Thyroid gland (tissue), 4 donors: ENCODE results near the gene DNTT. TPM values are rescaled to one million over a fixed set of nuclear protein-coding genes. Genes with fewer than 3 reads are reported as not detected.

Experiments
- DNase-seq, 2 donors: peaks; one replicate each; pipeline ENCODE4 v3.0.0-alpha.2; 2019
- H3K27ac ChIP-seq, 3 donors: fragments of 200-600 bp; sonication (generic); 1 replicate in 2 of 3; 2 replicates in 1 of 3; pipeline ENCODE4 v1.5.1; 2016 to 2019; ENCODE audit warnings: mild to moderate bottlenecking in 1 of 3, moderate library complexity in 1 of 3
- H3K27me3 ChIP-seq: fragments of 200-600 bp; sonication (generic); one replicate; pipeline ENCODE4 v1.5.1; 2019
- H3K36me3 ChIP-seq, 2 donors: fragments of 200-600 bp; sonication (generic); one replicate each; pipeline ENCODE4 v1.5.1; 2016 to 2019
- H3K4me1 ChIP-seq, 2 donors: fragments of 200-600 bp; sonication (generic); one replicate each; pipeline ENCODE4 v1.5.1; 2017 to 2019
- H3K4me3 ChIP-seq, 3 donors: fragments of 200-600 bp; sonication (generic); replicated peaks in 1 of 3; 1 replicate in 2 of 3; 2 replicates in 1 of 3; pipeline ENCODE4 v1.5.1; 2016; ENCODE audit warnings: mild to moderate bottlenecking in 1 of 3
- H3K9me3 ChIP-seq: fragments of 200-600 bp; sonication (generic); one replicate; pipeline ENCODE4 v1.5.1; 2017
- POLR2A ChIP-seq, 2 donors: fragments of 450-650 bp; IDR thresholded peaks; one replicate each; pipeline ENCODE4 v1.6.1; 2017; ENCODE audit warnings: antibody characterized with exemption in 2 of 2, mild to moderate bottlenecking in 2 of 2, moderate library complexity in 1 of 2
- WGBS, 2 donors: methylation state at CpG; one replicate each; pipeline ENCODE4 v1.1.5; 2017; 5-methylcytosine and 5-hydroxymethylcytosine counted together
- intact Hi-C: fragments of 100-400 bp; cut with DNase I; formaldehyde crosslinking; loops from one replicate; pipeline ENCODE4 v1.15.1; 2023
- total RNA-seq, 4 donors: library from RNA; depleted of rRNA; stranded (reverse); fragments of >200 nt; gene quantifications; one replicate each; pipeline ENCODE4 v1.2.3, GENCODE V29; 2016
- TF ChIP-seq, protein P1 (sequence below), 6 experiments: fragments of 200-600 bp in 3 of 6; fragments of 450-650 bp in 3 of 6; sonication (generic) in 3 of 6; IDR thresholded peaks; one replicate each; pipeline ENCODE4 v1.5.1; 2016 to 2019; ENCODE audit warnings: antibody characterized with exemption in 6 of 6, mild to moderate bottlenecking in 2 of 6, inconsistent platforms in 1 of 6, moderate library complexity in 1 of 6

The DNTT gene
- total RNA-seq, 4 donors from 2014 or later, result 0.88 TPM; not detected in 3

DNA sequence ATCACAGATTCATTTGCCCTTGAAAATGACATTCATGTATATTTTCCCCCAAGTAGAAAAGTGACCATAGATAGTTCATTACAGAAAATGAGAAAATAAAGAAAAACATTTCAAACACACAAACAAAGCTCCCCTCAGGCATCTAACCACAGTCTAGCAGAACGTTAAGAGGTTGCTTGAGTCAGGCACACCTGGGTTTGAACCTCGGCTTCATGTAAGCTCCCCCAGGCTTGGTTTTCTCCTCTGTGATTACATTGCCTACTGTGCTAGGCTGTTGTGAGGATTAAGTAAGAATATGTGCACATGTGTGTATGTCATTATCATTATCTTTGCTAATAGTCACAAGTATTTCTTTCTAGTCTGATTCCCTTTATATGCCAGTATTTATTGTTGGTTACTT, 9.1 kb downstream of the DNTT start:
- intact Hi-C loops, result no loop called here
- Histone ChIP-seq H3K27ac (no peak overlapping the region), H3K27me3 (no peaks in the 10 kb centered on the region), H3K4me1 (peaks cover 11 to 15% of the 10 kb centered on the region in 2 donors), H3K9me3 (no peaks in the 10 kb centered on the region), H3K36me3 (no peaks in the 10 kb centered on the region), H3K4me3 (no peak overlapping the region)
- no peak for DNase-seq
- WGBS, 2 donors, result 81 to 91% methylated on average over 2 of the region's 2 CpGs
- TF ChIP-seq, protein P1, sequence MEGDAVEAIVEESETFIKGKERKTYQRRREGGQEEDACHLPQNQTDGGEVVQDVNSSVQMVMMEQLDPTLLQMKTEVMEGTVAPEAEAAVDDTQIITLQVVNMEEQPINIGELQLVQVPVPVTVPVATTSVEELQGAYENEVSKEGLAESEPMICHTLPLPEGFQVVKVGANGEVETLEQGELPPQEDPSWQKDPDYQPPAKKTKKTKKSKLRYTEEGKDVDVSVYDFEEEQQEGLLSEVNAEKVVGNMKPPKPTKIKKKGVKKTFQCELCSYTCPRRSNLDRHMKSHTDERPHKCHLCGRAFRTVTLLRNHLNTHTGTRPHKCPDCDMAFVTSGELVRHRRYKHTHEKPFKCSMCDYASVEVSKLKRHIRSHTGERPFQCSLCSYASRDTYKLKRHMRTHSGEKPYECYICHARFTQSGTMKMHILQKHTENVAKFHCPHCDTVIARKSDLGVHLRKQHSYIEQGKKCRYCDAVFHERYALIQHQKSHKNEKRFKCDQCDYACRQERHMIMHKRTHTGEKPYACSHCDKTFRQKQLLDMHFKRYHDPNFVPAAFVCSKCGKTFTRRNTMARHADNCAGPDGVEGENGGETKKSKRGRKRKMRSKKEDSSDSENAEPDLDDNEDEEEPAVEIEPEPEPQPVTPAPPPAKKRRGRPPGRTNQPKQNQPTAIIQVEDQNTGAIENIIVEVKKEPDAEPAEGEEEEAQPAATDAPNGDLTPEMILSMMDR (IDR thresholded peaks at IDR 0.05), result no peak
- no peak for TF ChIP-seq POLR2A (IDR thresholded peaks at IDR 0.05)

DNA sequence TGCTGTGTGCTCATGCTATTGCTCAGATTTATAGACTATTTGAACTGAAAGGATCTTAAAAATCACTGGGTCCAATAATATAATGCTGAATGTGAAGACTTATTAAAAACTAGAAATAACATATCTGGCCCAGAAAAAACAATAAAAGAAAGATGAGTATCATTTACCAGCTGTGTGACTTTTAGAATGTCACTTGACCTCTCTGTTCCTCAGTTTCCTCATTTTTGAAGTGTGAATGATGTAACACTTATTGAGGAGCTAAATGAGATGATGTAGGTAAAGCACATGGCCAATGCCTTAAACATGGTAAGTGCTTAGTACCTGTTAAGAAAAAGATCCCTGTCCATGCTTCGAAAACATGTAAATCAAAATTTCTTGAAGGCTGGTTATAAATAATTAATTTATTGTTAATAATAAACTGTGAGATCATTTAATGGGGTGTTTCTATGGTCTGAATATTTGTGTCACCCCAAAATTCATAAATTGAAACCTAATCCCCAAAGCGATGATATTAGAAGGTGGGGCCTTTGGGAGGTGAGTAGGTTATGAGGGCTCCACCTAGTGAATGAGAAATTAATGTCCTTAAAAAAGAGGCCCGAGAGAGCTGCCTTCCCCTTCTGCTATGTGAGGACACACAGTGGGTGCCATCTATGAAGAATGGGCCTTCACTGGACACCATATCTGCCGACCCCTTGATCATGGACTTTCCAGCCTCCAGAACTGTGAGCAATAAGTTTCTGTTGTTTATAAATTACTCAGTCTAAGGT, 13.0 kb downstream of the DNTT start:
- intact Hi-C loops, result no loop called here
- no peak for TF ChIP-seq POLR2A (IDR thresholded peaks at IDR 0.05)
- TF ChIP-seq, protein P1 (IDR thresholded peaks at IDR 0.05), result no peak
- H3K27ac ChIP-seq, result no peak overlapping the region

DNA sequence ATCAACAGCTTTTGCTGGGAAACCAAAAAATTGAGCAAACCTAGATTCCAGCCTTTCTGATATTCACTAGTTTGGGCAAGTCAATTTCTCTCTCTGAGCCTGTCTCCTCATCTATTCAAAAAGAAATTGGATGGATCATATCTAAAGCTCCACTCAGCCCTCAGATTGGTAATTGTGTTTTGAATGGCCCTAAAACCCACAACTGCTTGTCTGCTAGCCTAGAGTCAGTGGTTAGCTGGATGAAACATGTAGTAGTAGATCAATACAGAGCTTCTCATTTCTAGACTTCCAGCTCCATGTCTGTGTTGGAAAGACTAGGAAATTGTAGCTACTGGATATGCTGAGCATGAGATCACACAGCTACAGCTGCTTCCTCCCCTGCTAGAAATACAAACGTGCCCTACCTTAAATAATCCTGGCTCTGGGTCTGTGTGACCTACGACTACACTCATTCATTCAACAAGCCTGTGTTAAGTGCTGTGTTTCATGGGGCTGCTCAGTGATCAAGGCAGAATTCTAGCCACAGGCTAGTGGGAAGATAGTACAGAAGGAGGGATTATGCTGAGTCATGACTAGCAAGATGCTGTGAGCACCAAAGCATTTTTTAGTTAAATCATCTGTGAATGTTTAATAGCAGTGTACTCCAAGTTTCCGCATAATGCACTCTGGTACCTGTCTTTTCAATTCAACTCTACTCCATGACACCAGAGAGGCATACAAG, 15.7 kb downstream of the DNTT start:
- Histone ChIP-seq H3K4me1 (no peaks in the 10 kb centered on the region), H3K36me3 (no peaks in the 10 kb centered on the region), H3K27me3 (no peaks in the 10 kb centered on the region), H3K9me3 (no peaks in the 10 kb centered on the region), H3K4me3 (no peak overlapping the region), H3K27ac (no peak overlapping the region)
- no peak for DNase-seq
- 41 to 45% methylated on average over 3 of the region's 3 CpGs for WGBS, 2 donors
- TF ChIP-seq POLR2A (IDR thresholded peaks at IDR 0.05), result no peak
- TF ChIP-seq, protein P1 (IDR thresholded peaks at IDR 0.05), result no peak
- intact Hi-C loops, result no loop called here

More for the DNA sequence above, 13.0 kb downstream of the DNTT start:
- Histone ChIP-seq H3K36me3 (no peaks in the 10 kb centered on the region), H3K9me3 (no peaks in the 10 kb centered on the region), H3K4me3 (no peak overlapping the region), H3K27me3 (no peaks in the 10 kb centered on the region), H3K4me1 (no peaks in the 10 kb centered on the region)
- WGBS, 2 donors, result 80 to 88% methylated on average over 4 of the region's 4 CpGs
- no peak for DNase-seq

DNA sequence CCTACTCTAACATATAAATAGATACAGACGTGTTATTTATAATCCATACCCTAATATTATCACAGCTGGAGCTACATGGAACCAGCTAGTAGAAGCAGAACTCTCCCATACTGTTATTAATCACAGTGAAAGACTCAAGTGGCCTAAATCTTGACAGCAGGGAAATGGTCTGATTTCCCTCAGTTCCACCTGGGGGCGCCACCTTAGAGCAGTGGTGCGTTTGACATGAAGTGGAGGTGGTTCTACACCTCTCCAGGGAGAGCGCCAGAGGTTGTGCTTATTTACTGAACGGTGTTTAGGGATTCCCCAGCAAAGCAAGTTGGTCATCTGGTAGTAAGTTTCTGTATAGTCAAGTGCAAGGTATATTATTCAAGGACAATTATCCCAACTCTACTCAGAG, 17.6 kb downstream of the DNTT start:
- WGBS, 2 donors, result 59 to 65% methylated on average over 5 of the region's 5 CpGs
- Histone ChIP-seq H3K36me3 (no peaks in the 10 kb centered on the region), H3K27me3 (no peaks in the 10 kb centered on the region), H3K9me3 (no peaks in the 10 kb centered on the region), H3K4me3 (no peak overlapping the region), H3K4me1 (no peaks in the 10 kb centered on the region), H3K27ac (no peak overlapping the region)
- TF ChIP-seq POLR2A (IDR thresholded peaks at IDR 0.05), result no peak
- TF ChIP-seq, protein P1 (IDR thresholded peaks at IDR 0.05), result no peak
- intact Hi-C loops, result no loop called here
- DNase-seq, result no peak

DNA sequence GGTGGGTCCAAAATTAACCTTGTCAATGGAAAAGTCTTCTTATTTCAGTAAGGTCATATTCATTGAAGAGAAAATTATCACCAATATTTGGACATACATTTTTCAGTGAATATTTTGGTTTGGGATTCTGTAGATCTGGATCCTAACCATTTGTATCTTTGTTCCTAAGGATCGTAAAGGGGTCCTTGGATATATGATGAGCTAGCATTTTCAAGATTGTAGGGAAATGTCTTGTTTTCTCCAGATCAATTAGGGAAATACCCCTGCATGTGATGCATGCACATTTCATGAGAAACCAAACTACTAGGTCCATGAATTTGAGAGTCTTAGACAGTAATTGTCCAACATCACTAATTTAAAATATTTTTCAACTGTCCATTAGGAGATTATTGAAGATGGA, 18.0 kb downstream of the DNTT start:
- TF ChIP-seq, protein P1 (IDR thresholded peaks at IDR 0.05), result no peak
- TF ChIP-seq POLR2A (IDR thresholded peaks at IDR 0.05), result no peak
- H3K36me3 ChIP-seq, result no peaks in the 10 kb centered on the region
- H3K9me3 ChIP-seq, result no peaks in the 10 kb centered on the region
- DNase-seq, result no peak
- no peak overlapping the region for H3K27ac ChIP-seq
- no peaks in the 10 kb centered on the region for H3K4me1 ChIP-seq
- 89 to 98% methylated on average over 1 of the region's 1 CpG for WGBS, 2 donors
- no peaks in the 10 kb centered on the region for H3K27me3 ChIP-seq
- H3K4me3 ChIP-seq, result no peak overlapping the region
- intact Hi-C loops, result no loop called here
